ENCODE results near the gene ZEB1.

Gene ZEB1

DNA sequence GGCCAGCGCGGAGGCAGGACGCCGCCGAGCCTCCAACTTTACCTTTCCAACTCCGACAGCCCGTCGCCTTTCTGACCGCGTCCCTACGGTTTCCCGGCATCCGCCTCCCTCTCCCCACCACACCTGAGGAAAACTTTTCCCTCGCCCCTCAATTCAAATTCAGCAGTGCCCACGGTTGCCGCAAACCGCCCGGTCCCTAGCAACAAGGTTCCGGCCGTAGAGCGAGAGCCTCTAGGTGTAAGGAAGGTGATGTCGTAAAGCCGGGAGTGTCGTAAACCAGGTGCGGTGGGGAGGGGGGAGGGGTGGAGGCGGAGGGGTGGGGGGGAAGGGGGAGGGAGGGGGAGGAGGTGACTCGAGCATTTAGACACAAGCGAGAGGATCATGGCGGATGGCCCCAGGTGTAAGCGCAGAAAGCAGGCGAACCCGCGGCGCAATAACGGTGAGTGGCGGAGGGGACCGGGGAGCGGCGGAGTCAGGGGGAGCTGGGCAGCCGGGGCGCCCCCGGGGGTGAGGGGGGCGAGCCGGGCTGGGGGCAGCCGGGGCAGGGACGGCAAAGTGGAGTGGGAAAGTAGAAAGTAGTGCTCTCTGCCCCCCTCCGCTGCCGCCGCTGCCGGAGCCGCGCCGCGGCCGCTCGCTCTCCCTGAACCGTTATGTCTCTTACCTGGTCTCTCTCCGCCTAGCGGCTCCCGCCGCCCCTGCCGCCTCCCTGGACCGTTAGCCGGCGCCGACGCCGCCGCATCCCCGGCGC, at the start of gene ZEB1:
Gene ZEB1 (plus strand): TSS at position 363 of the 748 bp plus-strand sequence. CDS start 19 bp downstream, at position 382.
- peak; percentile 95 for DNase-seq

DNA sequence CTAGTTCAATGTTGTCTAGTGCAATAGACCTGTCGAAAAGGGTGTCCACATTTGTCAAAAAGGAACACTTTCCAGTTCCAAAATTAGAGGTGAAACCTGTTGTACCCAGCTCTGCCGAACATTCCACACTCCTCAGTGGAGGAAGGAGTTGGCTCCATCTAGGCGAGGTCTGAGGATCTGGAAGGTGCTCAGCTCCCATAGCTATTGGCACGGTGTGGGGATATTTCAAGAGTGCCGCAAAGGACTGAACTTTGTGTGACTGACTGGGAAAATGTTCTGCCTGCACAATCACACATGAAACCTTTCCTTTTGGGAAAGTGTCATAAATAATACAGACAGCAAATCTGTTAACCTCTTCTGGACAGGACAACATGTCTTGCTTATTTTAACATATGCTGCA, 48.1 kb upstream of the ZEB1 start:
- DNase-seq = no peak

DNA sequence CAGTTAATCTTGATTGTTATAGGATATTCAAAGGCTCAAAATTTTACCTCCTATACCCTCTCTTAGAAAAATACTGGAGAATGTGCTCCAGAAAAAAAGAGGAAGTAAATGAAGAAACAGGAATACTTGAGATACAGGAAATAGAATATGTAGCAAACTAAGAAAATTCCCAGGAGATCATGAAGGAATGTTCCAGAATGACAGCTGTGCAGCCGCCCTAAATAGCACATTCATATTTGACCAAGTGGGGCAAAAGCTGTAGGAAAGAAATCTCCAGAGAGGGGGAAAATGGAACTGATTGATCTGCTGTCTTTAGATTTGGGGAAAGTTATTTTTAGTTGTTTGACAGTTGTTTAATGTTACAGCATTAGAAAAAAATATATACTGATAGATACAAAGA, 46.2 kb upstream of the ZEB1 start:
- no peak for DNase-seq

GRCh38 chr10:31273789-31274188, 45.2 kb upstream of the ZEB1 start:
- DNase-seq = no peak

DNA sequence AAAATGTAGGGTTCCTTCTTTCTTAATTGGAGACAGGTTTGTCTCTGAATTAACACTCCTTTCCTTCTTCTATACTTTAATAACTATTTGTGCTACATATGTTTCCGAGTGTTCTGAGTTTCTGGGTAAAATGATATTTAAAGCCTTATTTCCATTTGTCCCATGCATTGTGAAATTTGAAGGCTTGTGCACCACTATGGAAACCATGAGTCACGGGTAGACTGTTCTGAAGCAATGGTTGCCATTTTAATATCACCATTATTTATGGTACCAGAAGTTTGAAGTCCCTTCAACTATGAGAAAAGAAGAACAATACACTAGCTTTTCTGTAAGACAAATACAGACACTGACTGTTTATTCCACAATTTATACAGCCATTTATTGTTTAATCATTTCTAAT, 44.7 kb upstream of the ZEB1 start:
- DNase-seq = no peak

GRCh38 chr10:31278279-31278941, 40.6 kb upstream of the ZEB1 start:
- DNase-seq = no peak

DNA sequence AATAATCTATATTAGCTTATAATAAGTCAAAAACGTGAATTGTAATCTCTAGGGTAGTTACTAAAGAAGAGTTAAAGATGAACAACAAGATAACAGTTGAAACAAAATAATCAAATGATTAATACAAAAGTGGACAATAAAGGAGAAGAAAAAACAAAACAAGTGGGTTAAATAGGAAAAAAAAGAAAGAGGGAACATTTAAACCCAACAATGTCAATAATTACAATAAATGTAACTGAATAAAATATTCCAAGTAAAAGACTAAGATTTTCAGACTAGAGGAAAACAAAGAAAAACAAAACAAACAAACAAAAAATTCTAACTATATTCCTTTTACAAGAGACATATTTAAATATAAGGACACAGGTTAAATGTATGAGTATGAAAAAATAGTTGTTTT, 38.0 kb upstream of the ZEB1 start:
- DNase-seq = no peak

- no peak for DNase-seq
These were observed 31.0 kb upstream of the ZEB1 start for GRCh38 chr10:31288001-31288400.

DNA sequence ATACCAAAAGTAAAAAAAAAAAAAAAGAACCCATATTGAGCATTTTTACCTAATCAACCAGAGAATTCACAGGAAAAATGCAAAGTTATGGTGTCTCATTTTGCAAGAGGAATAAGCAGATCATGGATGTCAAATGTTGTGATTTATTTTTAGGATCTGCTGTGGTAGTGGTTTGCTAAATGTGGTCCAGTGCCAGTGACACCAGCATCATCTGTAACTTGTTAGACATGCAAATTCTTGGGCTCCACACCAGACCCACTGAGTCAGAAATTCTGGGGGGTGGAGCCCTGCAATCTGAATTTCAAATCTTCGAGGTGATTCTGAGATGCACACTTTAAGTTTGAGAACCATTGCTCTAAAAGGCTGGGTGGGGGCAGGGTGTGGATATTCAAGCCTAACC, 30.1 kb upstream of the ZEB1 start:
- no peak for DNase-seq

GRCh38 chr10:31290386-31290785, 28.6 kb upstream of the ZEB1 start:
- no peak for DNase-seq

DNA sequence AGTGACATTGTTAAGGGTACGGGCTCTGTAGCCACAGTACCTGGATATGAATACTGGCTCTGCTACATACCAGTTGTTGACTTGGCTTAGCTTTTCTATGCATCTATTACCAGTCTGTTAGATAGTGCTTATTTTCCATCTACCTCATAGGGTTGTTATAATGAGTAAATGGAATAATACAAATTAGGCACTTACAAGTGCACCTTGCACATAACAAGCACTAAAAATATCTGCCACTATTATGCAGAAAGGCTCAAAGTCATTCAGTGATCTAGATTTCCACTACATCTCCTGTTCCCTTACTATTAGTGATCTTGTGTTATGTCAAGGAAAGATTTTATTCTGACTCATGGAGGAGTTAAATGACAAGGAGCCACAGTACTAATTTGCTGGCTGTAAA, 27.9 kb upstream of the ZEB1 start:
- DNase-seq = no peak

DNA sequence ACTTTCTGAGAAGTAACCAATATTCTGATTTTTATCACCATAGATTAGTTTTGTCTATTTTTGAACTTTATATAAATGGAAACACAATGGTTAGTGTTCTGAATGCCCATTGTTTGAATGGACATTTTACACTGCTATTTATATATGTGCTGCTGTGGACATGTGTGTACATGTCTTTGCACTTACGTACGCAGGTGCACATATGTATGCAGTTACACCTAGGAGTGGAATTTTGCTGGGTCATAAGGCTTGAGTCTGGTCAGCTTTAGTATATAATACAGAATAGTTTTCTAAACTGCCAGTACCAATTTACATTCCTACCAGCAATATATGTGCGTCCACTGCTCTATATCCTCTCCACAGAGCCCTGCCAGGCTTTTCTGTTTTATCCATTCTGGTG, 24.5 kb upstream of the ZEB1 start:
- no peak for DNase-seq

DNA sequence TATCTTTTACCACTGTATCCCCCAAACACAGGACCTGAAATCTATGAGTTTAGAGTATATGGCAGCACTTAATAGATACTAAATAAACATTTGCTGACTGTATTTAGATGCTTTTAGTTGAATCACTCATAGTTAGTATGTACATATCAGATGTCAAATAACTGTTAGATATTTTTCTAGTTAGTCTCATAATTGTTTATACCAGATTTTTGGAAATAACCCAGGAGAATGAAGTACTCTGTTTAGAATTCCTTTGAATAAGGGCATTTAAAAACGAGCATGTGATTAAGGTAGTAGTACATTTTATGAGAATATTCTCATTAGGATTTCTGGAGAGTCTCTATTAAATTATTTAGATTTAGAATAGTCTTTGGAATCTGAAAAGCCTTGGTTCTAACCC, 22.3 kb upstream of the ZEB1 start:
- no peak for DNase-seq

DNA sequence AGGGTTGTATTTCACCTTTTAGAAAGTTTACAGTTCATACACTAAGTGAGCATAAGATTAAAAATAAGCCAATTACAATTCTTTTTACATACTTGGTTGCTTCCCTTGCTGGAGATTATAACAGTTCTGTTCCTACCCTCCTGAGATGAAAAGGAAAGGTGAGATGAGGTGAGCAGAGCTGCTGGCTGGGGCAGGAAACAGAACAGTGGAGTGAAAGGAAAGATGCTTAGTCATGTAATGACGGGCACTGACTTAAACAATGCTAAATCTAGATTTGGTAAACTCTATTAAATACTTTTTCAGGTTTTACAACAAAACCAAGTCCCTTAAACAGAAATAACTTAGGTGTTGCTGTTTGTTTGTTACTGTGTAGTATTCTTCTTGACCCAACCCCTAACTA, 19.9 kb upstream of the ZEB1 start:
- DNase-seq = no peak

DNA sequence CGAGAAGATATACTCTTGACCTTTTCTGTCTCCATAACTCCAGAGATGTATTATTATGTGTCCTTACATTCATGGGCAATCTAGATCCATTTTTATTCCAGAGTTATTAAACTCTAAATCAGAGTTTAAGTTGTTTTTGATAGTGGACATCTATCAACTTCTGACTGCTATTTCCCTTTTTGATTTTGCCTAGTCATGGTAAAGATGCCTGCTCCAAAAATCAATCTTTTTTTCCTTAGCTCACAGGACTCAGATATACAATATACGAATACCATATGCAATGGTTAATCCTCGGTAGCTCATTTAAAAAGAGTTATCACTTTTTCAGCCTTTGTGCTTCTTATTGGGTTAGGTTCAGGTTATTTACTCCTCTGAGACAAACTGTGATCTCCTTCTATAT, 15.8 kb upstream of the ZEB1 start:
- no peak for DNase-seq

DNA sequence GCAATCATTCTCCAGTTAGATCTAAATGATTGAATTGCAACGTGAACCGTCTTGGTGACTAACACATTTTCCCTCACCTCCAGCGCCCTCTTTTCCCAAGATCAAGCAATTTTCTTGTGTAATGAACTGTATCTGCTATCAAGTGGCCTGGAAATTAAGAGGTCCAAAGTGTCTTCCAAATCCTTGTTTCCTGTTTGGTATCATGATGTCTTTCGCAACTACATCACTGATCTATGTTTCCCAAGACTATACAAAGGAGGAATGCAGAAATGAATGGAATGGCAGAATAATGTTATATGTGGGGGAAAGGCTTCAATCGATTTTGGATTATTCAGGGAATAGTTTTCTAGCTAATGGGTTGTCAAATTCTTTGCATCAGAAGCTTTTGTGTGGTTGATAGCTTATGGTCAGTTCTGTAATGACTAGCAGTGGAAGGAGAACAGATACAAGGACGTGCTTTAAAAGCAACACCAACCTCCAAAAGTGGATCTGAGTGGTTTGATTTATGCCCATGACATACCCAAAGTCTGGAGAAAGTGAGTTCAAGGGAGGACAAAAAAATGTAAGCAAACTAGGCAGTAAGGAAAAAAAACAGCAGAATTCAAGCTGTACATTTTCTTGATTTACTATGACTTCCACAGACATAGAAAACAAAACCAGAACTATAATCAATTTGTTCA, 14.6 kb upstream of the ZEB1 start:
- no peak for DNase-seq

GRCh38 chr10:31313396-31313795, 5.6 kb upstream of the ZEB1 start:
- no peak for DNase-seq

GRCh38 chr10:31314256-31315150, 4.5 kb upstream of the ZEB1 start:
- no peak for DNase-seq

DNA sequence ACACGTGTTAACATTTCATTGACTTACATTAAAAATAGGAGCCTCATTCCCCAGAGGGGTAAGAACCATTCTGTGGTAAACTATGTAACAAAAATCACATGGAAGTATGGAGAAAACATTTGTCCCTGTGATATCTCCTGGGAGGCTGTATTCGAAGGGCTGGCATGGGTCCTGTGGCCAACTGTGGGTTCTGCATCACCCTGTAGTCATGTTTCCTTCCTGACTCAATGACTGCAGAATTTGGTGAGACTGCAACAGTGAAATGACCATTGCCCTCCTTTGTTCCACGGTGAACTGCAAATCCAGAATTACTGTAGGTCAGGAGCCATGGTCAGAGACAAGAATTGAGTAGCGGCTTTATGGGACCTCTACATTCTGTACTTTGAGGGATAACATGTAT, 3.6 kb upstream of the ZEB1 start:
- DNase-seq = no peak

DNA sequence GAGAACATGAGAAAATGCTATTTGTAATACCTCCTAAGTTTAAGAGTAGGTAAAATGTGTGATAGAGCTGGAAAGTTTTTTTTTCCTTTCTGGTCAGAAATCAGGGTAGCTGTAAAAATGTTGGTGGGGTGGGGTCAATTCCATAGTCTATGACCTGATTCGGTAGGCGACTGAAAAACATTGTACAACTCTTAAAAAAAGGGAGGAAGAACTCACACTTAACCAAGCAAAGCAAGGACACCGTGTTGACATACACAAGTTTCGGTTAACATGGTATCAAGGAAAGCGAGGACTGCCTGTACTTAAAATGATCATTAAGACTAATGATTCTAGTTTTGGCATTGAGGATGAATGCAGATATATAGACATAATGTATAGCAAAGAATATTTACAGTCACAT, 1.8 kb upstream of the ZEB1 start:
- no peak for DNase-seq

- DNase-seq = no peak
These were observed 1.2 kb upstream of the ZEB1 start for GRCh38 chr10:31317652-31318381.

DNA sequence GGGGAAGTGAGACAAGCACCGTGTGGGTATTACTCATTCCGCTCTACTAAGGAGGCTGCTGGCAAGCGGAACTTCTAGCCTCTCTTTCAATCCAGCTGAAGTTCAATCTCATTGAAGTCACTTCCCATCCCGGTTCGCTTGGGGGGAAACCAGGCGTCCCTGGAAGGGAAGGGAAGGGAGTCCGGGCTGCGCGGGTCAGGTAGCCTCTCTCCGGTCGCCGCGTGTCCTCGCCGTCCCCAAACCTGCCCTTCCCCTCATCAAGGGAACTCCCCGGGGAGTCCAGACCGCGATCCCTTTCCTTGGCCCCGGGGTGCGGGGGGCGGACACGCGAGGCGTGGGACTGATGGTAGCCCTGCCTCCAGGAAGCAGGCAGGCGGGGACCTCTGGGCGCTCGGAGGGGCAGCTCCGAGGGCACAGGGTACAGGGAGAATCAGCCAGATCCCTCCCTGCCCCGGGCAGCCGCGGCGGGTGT, 598 bp upstream of the ZEB1 start:
- peak; percentile 19 for DNase-seq
